A673 (cell line): ENCODE data around the gene ATP10A. TPM values are rescaled to one million over a fixed set of nuclear protein-coding genes. Genes with fewer than 3 reads are reported as not detected.

Source experiments
- BruUV-seq: library from RNA; stranded (reverse); fragments of 400-500 nt; replicated peaks from 2 replicates; lab custom pipeline; 2021; lab: Mats Ljungman, UMichigan
- CTCF ChIA-PET: fragments of 300-600 bp; sonication (Branson Sonifier 250); formaldehyde crosslinking; loops from one replicate; lab custom pipeline; 2022; ENCODE audit warnings: antibody characterized with exemption; lab: Charles Lee
- POLR2A ChIA-PET: fragments of 300-600 bp; sonication (Branson Sonifier 250); formaldehyde crosslinking; loops from one replicate; lab custom pipeline; 2022; ENCODE audit warnings: antibody characterized with exemption; ENCODE audit not compliant: low non-redundant PET; lab: Charles Lee
- DNase-seq: peaks from one replicate; pipeline ENCODE4 v3.0.0-alpha.2; 2015; ENCODE audit warnings: low spot score
- H3K27ac ChIP-seq: fragments of 200-600 bp; sonication (generic); 2 replicates; pipeline ENCODE4 v1.5.1; 2016; ENCODE audit warnings: mixed run types, low read depth, mild to moderate bottlenecking, mixed read lengths, antibody characterized with exemption, low read length; ENCODE audit not compliant: poor library complexity, severe bottlenecking
- H3K27me3 ChIP-seq: fragments of 200-600 bp; sonication (generic); replicated peaks from 2 replicates; pipeline ENCODE4 v1.6.1; 2017; ENCODE audit warnings: mixed run types, low read depth, mild to moderate bottlenecking, mixed read lengths, antibody characterized with exemption, low read length; ENCODE audit not compliant: insufficient read depth, poor library complexity
- H3K36me3 ChIP-seq: fragments of 200-600 bp; sonication (generic); 2 replicates; pipeline ENCODE4 v1.6.1; 2016; ENCODE audit warnings: mixed run types, mild to moderate bottlenecking, mixed read lengths, antibody characterized with exemption, low read length; ENCODE audit not compliant: insufficient read depth, poor library complexity, severe bottlenecking
- H3K4me1 ChIP-seq: fragments of 200-600 bp; sonication (generic); 2 replicates; pipeline ENCODE4 v1.6.1; 2017; ENCODE audit warnings: mixed run types, mild to moderate bottlenecking, mixed read lengths, antibody characterized with exemption, low read length; ENCODE audit not compliant: insufficient read depth, poor library complexity, severe bottlenecking
- H3K4me3 ChIP-seq: fragments of 200-600 bp; sonication (generic); 2 replicates; pipeline ENCODE4 v1.5.1; 2016; ENCODE audit warnings: low read depth, mixed run types, mild to moderate bottlenecking, mixed read lengths, low read length; ENCODE audit not compliant: poor library complexity, severe bottlenecking
- H3K9me3 ChIP-seq: fragments of 200-600 bp; sonication (generic); 2 replicates; pipeline ENCODE4 v1.6.1; 2016; ENCODE audit warnings: mixed run types, low read depth, mild to moderate bottlenecking, mixed read lengths, antibody characterized with exemption, low read length; ENCODE audit not compliant: poor library complexity, severe bottlenecking
- EZH2 ChIP-seq: fragments of 200-600 bp; sonication (generic); IDR thresholded peaks from 2 replicates; pipeline ENCODE4 v1.6.1; 2017; ENCODE audit warnings: borderline replicate concordance, low read depth, mild to moderate bottlenecking, mixed read lengths, antibody characterized with exemption, low read length; ENCODE audit not compliant: poor library complexity, severe bottlenecking
- intact Hi-C: fragments of 100-400 bp; cut with micrococcal nuclease; formaldehyde crosslinking; loops from one replicate; pipeline ENCODE4 v1.10.0; 2022; ENCODE audit not compliant: unreplicated experiment
- total RNA-seq: library from RNA; stranded (reverse); gene quantifications from 2 replicates; pipeline ENCODE4 v1.2.3, GENCODE V29; 2021
- TF ChIP-seq, protein P1 (sequence below): fragments of 300-800, 200-600 bp; sonication (generic); conservative IDR thresholded peaks from 2 replicates; pipeline ENCODE4 v1.5.1; 2017; ENCODE audit warnings: low read depth, mild to moderate bottlenecking, antibody characterized with exemption, low read length, moderate library complexity, mixed read lengths

Gene ATP10A
- total RNA-seq, 1 experiment from 2014 or later = not detected

DNA sequence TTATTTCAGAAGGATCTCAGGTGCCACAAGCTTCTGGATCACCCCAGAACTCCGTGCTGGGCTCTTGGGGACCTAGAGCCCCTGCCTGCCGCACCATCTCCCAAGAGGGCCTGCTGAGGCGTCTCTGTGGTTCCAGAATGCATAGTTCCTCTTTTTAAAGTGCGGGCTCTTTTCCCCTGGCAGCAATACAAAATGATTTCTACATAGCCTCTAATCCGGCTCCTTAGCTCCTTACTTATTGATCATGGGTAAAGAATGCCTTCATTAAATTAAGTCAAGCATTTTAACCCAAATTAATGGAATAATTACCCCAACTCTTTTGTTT is 121.9 kb downstream of the ATP10A start:
- no TSS peak for BruUV-seq
- Histone ChIP-seq H3K9me3 (peaks cover 32% of the 10 kb centered on the region), H3K36me3 (no peaks in the 10 kb centered on the region), H3K27me3 (no peaks in the 10 kb centered on the region), H3K27ac (no peak overlapping the region), H3K4me3 (no peak overlapping the region), H3K4me1 (no peaks in the 10 kb centered on the region)
- intact Hi-C loops = no loop called here
- TF ChIP-seq EZH2 = no peak
- TF ChIP-seq, protein P1, sequence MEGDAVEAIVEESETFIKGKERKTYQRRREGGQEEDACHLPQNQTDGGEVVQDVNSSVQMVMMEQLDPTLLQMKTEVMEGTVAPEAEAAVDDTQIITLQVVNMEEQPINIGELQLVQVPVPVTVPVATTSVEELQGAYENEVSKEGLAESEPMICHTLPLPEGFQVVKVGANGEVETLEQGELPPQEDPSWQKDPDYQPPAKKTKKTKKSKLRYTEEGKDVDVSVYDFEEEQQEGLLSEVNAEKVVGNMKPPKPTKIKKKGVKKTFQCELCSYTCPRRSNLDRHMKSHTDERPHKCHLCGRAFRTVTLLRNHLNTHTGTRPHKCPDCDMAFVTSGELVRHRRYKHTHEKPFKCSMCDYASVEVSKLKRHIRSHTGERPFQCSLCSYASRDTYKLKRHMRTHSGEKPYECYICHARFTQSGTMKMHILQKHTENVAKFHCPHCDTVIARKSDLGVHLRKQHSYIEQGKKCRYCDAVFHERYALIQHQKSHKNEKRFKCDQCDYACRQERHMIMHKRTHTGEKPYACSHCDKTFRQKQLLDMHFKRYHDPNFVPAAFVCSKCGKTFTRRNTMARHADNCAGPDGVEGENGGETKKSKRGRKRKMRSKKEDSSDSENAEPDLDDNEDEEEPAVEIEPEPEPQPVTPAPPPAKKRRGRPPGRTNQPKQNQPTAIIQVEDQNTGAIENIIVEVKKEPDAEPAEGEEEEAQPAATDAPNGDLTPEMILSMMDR = no peak
- POLR2A ChIA-PET = no interaction called here
- CTCF ChIA-PET = no interaction called here
- no peak for DNase-seq

DNA sequence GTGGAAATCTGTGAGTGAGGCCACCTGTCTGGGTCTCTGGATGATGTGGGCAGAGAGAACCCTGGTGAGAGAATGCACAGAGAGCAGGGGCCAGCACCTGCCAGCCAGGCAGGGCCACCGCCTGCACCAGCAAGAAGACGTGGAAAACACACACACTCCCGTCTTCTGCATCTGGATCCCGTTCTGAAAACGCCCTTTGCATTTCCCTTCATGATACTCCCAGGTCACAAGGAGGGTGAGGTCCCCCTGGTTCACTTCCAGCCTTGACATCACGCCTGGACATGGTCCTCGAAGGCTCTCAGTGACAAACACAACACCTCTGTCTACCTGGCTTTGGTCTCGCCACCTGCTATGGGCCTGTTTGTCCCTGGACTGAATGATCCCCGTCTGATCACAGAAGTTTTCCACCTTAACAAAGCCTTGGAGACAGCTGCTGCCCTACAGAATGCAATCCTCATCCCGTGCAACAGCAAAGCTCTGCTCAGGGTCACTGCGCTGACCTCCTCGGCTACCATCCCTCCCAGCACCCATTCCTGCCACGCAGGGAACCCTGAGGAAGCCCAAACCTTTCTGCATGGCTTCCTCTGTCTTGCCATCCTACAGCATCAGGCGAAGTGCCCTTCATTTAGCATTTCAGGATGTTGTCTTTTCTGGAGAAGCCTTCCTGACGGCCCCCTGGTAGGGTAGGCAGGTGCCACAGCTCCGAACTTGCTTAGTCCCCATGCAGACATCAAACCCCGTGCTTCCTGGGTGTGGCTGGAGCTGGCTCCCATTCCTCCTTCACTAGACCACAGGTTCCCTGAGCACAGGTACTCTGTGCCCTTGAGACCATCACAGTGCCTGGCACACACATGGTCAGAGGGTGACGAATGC is 122.5 kb downstream of the ATP10A start:
- Histone ChIP-seq H3K36me3 (no peaks in the 10 kb centered on the region), H3K4me3 (no peak overlapping the region), H3K4me1 (no peaks in the 10 kb centered on the region), H3K27me3 (no peaks in the 10 kb centered on the region), H3K9me3 (peaks cover 33% of the 10 kb centered on the region), H3K27ac (no peak overlapping the region)
- TF ChIP-seq, protein P1 = no peak
- TF ChIP-seq EZH2 = no peak
- intact Hi-C loops = no loop called here
- CTCF ChIA-PET = no interaction called here
- POLR2A ChIA-PET = no interaction called here
- no TSS peak for BruUV-seq
- no peak for DNase-seq

DNA sequence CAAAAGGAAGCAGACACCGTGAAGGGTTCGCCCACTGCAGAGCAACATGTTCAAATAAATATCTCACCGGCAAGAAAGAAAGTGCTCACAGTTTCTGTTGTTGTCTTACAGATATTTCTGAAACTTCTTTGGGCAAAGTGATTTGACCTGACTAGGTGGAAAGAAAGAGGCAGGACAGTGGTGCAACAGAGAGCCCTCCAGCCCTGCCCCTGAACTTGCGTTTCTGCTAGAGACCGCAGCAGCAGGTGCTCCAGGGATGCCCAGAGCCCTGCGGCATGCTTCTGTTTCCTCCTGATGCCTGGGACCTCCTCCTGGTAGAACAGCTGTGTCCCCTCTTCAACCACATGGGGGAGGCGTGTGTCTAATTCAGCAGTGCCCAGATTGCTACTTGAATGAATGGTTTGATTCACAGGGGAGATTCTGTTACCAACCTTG is 123.4 kb downstream of the ATP10A start:
- Histone ChIP-seq H3K27ac (no peak overlapping the region), H3K9me3 (peaks cover 26% of the 10 kb centered on the region), H3K4me1 (no peaks in the 10 kb centered on the region), H3K36me3 (no peaks in the 10 kb centered on the region), H3K27me3 (no peaks in the 10 kb centered on the region), H3K4me3 (no peak overlapping the region)
- DNase-seq = no peak
- no TSS peak for BruUV-seq
- TF ChIP-seq EZH2 = no peak
- POLR2A ChIA-PET = no interaction called here
- CTCF ChIA-PET = no interaction called here
- intact Hi-C loops = no loop called here
